Gastroesophageal sphincter (tissue), 4 donors: Measurements from ENCODE around the gene UMAD1. TPM values are rescaled to one million over a fixed set of nuclear protein-coding genes. Genes with fewer than 3 reads are reported as not detected.
A peak's percentile ranks its signal among the peaks of the same experiment; 100 is the strongest.
"Not testable (repeated sequence)": the region's sequence is repeated elsewhere in the genome, so short reads cannot be mapped to it uniquely, and the experiment has no call there.

Experiments used
- ATAC-seq: fragments of 150-250 bp; one replicate; pipeline ENCODE4 v1.9.1; 2016; ENCODE audit warnings: mild to moderate bottlenecking, moderate library complexity
- H3K27ac ChIP-seq, 4 donors: fragments of 200-600 bp; sonication (generic) in 3 of 4; 1 replicate in 3 of 4; 2 replicates in 1 of 4; pipeline ENCODE4 v1.5.1; 2016 to 2019
- H3K27me3 ChIP-seq: fragments of 200-600 bp; sonication (generic); one replicate; pipeline ENCODE4 v1.5.1; 2019
- H3K36me3 ChIP-seq, 2 donors: fragments of 200-600 bp; sonication (generic); one replicate each; pipeline ENCODE4 v1.5.1; 2019; ENCODE audit warnings: control low read depth in 1 of 2
- H3K4me1 ChIP-seq, 3 donors: fragments of 200-600 bp; sonication (generic); 1 replicate in 2 of 3; 2 replicates in 1 of 3; pipeline ENCODE4 v1.5.1; 2016 to 2019; ENCODE audit warnings: control low read depth in 2 of 3
- H3K4me3 ChIP-seq, 2 donors: fragments of 200-600 bp; sonication (generic); one replicate each; pipeline ENCODE4 v1.5.1; 2019; ENCODE audit warnings: mild to moderate bottlenecking in 1 of 2, moderate library complexity in 1 of 2
- H3K9me3 ChIP-seq, 3 donors: fragments of 200-600 bp; sonication (generic); one replicate each; pipeline ENCODE4 v1.5.1; 2017 to 2019; ENCODE audit warnings: control low read depth in 2 of 3
- EP300 ChIP-seq: sonication (generic); formaldehyde crosslinking; IDR thresholded peaks from one replicate; pipeline ENCODE4 v1.6.1; 2017; ENCODE audit warnings: antibody characterized with exemption, mild to moderate bottlenecking
- POLR2A ChIP-seq, 2 donors: fragments of 450-650 bp; IDR thresholded peaks; one replicate each; pipeline ENCODE4 v1.6.1; 2017; ENCODE audit warnings: antibody characterized with exemption in 2 of 2, mild to moderate bottlenecking in 2 of 2, moderate library complexity in 1 of 2
- POLR2AphosphoS5 ChIP-seq: sonication (generic); formaldehyde crosslinking; IDR thresholded peaks from one replicate; pipeline ENCODE4 v1.6.1; 2017; ENCODE audit warnings: antibody characterized with exemption
- WGBS, 2 donors: methylation state at CpG; one replicate each; pipeline ENCODE4 v1.1.5; 2018; ENCODE audit warnings: low coverage in 1 of 2; 5-methylcytosine and 5-hydroxymethylcytosine counted together
- total RNA-seq, 4 donors: library from RNA; depleted of rRNA; stranded (reverse); fragments of >200 nt; gene quantifications; one replicate each; pipeline ENCODE4 v1.1.0, GENCODE V29; 2016
- TF ChIP-seq, protein P1 (sequence below), 4 experiments: fragments of 200-600 bp in 2 of 4; fragments of 450-650 bp in 2 of 4; sonication (generic) in 1 of 4; IDR thresholded peaks; one replicate each; pipeline ENCODE4 v1.5.1; 2017 to 2019; ENCODE audit warnings: antibody characterized with exemption in 4 of 4, mild to moderate bottlenecking in 2 of 4, moderate library complexity in 2 of 4

UMAD1 gene
- total RNA-seq, 4 donors from 2014 or later = 7.4 to 24.4 (median 15.9) TPM

- Histone ChIP-seq H3K27me3 (no peaks in the 10 kb centered on the region), H3K27ac (no peak overlapping the region), H3K4me3 (no peak overlapping the region), H3K4me1 (peaks cover 0 to 9% (median 0%) of the 10 kb centered on the region in 3 donors), H3K9me3 (no peaks in the 10 kb centered on the region), H3K36me3 (no peaks in the 10 kb centered on the region)
- no peak for ATAC-seq
- 42 to 54% methylated on average over 2 to 3 of the region's 3 CpGs for WGBS, 2 donors
- TF ChIP-seq EP300 (no peak), POLR2AphosphoS5 (no peak), POLR2A (IDR thresholded peaks at IDR 0.05) (no peak)
- TF ChIP-seq, protein P1, sequence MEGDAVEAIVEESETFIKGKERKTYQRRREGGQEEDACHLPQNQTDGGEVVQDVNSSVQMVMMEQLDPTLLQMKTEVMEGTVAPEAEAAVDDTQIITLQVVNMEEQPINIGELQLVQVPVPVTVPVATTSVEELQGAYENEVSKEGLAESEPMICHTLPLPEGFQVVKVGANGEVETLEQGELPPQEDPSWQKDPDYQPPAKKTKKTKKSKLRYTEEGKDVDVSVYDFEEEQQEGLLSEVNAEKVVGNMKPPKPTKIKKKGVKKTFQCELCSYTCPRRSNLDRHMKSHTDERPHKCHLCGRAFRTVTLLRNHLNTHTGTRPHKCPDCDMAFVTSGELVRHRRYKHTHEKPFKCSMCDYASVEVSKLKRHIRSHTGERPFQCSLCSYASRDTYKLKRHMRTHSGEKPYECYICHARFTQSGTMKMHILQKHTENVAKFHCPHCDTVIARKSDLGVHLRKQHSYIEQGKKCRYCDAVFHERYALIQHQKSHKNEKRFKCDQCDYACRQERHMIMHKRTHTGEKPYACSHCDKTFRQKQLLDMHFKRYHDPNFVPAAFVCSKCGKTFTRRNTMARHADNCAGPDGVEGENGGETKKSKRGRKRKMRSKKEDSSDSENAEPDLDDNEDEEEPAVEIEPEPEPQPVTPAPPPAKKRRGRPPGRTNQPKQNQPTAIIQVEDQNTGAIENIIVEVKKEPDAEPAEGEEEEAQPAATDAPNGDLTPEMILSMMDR (IDR thresholded peaks at IDR 0.05) = no peak
These were observed 10.9 kb downstream of the UMAD1 start for GRCh38 chr7:7651479-7651878.

DNA sequence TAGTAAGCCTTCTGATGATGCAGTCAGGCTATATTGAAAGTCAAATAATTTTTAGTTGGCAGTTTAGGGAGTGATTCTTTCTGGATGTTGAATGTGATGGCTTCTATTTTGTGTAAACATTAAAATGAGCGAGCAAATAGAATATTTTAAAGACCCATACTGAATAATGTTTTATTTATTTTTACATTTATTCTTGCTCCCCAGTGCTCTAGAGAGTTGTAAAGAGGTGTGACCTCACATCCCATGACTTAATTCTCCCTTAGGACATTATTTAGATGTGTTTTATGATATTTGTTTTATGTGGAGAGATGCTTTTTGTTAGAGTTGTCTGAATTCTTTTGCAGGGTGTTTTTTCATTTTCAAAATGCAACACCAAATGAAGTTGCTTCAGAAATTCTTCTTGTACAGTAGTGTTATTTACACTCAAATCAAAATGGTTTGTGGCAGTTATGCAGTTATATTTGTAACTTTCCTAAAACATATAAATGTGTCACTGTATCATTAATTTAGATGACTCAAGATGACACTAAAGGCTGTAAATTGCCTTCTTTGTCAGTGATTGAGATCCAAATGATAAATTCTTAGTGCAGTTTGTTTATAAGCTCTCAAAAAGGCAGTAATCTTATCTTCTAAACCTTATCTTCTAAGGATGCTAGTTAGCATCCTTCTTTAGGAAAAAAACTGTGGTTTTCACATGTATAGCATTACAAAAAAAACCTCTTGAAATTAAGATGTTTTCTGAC lies 12.4 kb downstream of the UMAD1 start:
- peaks cover 0 to 9% (median 0%) of the 10 kb centered on the region in 3 donors for H3K4me1 ChIP-seq
- H3K27ac ChIP-seq = no peak overlapping the region
- H3K9me3 ChIP-seq = no peaks in the 10 kb centered on the region
- no peak overlapping the region for H3K4me3 ChIP-seq
- WGBS, 2 donors = 56 to 88% methylated on average over 1 of the region's 1 CpG
- H3K36me3 ChIP-seq = no peaks in the 10 kb centered on the region
- no peak for ATAC-seq
- H3K27me3 ChIP-seq = no peaks in the 10 kb centered on the region
- no peak for TF ChIP-seq POLR2AphosphoS5
- TF ChIP-seq, protein P1 (IDR thresholded peaks at IDR 0.05) = no peak
- no peak for TF ChIP-seq POLR2A (IDR thresholded peaks at IDR 0.05)
- no peak for TF ChIP-seq EP300

GRCh38 chr7:7653593-7654187 lies 13.1 kb downstream of the UMAD1 start:
- no peak overlapping the region for H3K4me3 ChIP-seq

GRCh38 chr7:7654964-7655715 lies 14.6 kb downstream of the UMAD1 start:
- Histone ChIP-seq H3K27me3 (no peaks in the 10 kb centered on the region), H3K4me1 (peaks cover 0 to 9% (median 0%) of the 10 kb centered on the region in 3 donors), H3K4me3 (no peak overlapping the region), H3K9me3 (no peaks in the 10 kb centered on the region), H3K36me3 (no peaks in the 10 kb centered on the region), H3K27ac (no peak overlapping the region)
- 44 to 81% methylated on average over 3 to 4 of the region's 4 CpGs for WGBS, 2 donors
- no peak for TF ChIP-seq POLR2A (IDR thresholded peaks at IDR 0.05)
- TF ChIP-seq, protein P1 (IDR thresholded peaks at IDR 0.05) = no peak
- TF ChIP-seq EP300 = no peak
- TF ChIP-seq POLR2AphosphoS5 = no peak
- no peak for ATAC-seq

More at GRCh38 chr7:7653593-7654187, 13.1 kb downstream of the UMAD1 start:
- no peaks in the 10 kb centered on the region for H3K27me3 ChIP-seq
- 63 to 86% methylated on average over 2 to 3 of the region's 3 CpGs for WGBS, 2 donors
- H3K4me1 ChIP-seq = peaks cover 0 to 9% (median 0%) of the 10 kb centered on the region in 3 donors
- H3K27ac ChIP-seq = no peak overlapping the region
- H3K9me3 ChIP-seq = no peaks in the 10 kb centered on the region
- ATAC-seq = no peak
- H3K36me3 ChIP-seq = no peaks in the 10 kb centered on the region
- TF ChIP-seq, protein P1 (IDR thresholded peaks at IDR 0.05) = peak in 2 of 4 experiments; percentile 11 to 34
- no peak for TF ChIP-seq EP300

DNA sequence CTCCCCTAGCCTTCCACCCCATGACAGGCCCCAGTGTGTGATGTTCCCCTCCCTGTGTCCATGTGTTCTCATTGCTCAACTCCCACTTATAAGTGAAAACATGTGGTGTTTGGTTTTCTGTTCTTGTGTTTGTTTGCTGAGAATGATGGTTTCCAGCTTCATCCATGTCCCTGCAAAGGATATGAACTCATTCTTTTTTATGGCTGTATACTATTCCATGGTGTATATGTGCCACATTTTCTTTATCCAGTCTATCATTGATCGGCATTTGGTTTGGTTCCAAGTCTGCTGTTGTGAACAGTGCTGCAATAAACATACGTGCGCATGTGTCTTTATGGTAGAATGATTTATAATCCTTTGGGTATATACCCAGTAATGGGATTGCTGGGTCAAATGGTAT lies 15.9 kb downstream of the UMAD1 start:
- not testable (repeated sequence) for H3K4me3 ChIP-seq, ATAC-seq, H3K4me1 ChIP-seq, H3K27ac ChIP-seq, H3K36me3 ChIP-seq, H3K27me3 ChIP-seq, H3K9me3 ChIP-seq
- WGBS, 2 donors = 100% methylated on average over 1 to 3 of the region's 3 CpGs
